Left cardiac atrium (tissue), 4 donors: ENCODE results near the gene ARHGEF16. TPM values are rescaled to one million over a fixed set of nuclear protein-coding genes. Genes with fewer than 3 reads are reported as not detected.

Experiments used
- ATAC-seq, 2 donors: fragments of 200-7000 bp; cut with Tn5 transposase; one replicate each; pipeline ENCODE4 v1.9.1; 2020; ENCODE audit warnings: mild to moderate bottlenecking in 2 of 2, moderate library complexity in 2 of 2
- DNase-seq: peaks from one replicate; pipeline ENCODE4 v3.0.0-alpha.2; 2020
- intact Hi-C, 2 donors: fragments of 100-400 bp; cut with DNase I; formaldehyde crosslinking; loops; one replicate each; pipeline versions ENCODE4 v1.14.1 to v1.15.1; 2022 to 2023
- total RNA-seq, 2 donors: library from RNA; stranded (reverse); fragmentation: NEBNext Ultra II Directional; extraction: Animal tissue kit (Norgen Biotek cat#: 25700); gene quantifications; one replicate each; pipeline ENCODE4 v1.2.1, GENCODE V29; 2021
- donor health status: DM: no; HTN: yes; CAD: no.
- donor health status: DM: no; HTN: yes; CAD: no; lungs with severe emphysema.
- donor health status: DM: yes; HTN: yes; CAD: no.
- donor health status: Dilated cardiomyopathy.

Gene ARHGEF16
- total RNA-seq, 2 donors from 2014 or later = 0.68 to 2.3 TPM

DNA sequence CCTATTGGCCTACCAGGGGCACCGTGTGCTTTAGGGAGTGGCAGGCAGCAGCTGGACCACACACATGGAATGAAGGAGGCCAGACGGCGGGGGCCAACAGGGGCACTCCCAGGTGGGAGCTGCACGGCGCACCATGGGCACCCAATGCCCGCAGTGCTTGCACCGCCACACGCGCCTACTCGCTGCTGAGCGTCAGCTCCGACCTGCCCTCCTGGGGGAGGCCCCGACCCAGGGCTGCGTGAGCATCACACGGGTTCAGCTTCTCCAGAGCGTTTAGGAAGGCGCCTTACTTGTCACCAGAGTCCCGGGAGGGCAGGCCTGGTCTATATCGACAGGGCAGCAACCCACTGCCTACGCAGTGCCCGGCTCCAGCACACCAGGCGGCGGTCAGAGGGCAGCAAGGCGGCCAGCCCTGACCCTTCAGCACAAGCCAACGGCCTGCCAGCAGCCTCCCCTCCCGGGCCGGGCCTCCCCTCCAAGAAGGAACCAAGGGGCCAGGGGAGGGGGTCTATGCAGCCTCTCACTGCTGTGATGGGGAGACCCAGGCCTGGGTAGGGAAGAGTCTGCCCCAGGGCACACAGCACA lies 64.9 kb downstream of the ARHGEF16 start:
- no peak for DNase-seq
- intact Hi-C loops = no loop called here
- ATAC-seq = no peak

GRCh38 chr1:3520419-3521378 lies 66.2 kb downstream of the ARHGEF16 start:
- intact Hi-C loops = no loop called here
- no peak for ATAC-seq
- no peak for DNase-seq

- DNase-seq (no peak), ATAC-seq (no peak)
- intact Hi-C loops = no loop called here
Measured at GRCh38 chr1:3521426-3521825, 67.0 kb downstream of the ARHGEF16 start.

DNA sequence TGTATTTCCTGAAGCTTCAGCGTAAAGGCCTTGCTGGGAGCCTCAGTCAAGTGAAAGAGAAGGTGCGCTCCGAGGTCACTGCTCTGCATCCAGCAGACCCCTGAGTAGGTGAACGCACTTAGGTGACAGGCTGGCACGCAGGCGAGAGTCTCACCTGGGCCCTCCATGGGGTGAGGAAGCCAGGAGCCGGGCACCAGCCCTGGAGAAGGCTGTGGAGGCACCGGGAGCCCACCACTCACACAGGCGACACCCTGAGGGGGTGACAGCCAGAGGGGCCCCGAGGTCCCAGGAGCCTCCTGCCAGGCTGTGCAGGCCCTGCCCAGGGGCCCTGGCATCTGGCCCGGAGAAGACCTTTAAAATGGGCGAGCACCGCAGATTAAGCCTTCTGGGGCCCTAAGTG lies 67.6 kb downstream of the ARHGEF16 start:
- DNase-seq (no peak), ATAC-seq (no peak)
- intact Hi-C loops = no loop called here

DNA sequence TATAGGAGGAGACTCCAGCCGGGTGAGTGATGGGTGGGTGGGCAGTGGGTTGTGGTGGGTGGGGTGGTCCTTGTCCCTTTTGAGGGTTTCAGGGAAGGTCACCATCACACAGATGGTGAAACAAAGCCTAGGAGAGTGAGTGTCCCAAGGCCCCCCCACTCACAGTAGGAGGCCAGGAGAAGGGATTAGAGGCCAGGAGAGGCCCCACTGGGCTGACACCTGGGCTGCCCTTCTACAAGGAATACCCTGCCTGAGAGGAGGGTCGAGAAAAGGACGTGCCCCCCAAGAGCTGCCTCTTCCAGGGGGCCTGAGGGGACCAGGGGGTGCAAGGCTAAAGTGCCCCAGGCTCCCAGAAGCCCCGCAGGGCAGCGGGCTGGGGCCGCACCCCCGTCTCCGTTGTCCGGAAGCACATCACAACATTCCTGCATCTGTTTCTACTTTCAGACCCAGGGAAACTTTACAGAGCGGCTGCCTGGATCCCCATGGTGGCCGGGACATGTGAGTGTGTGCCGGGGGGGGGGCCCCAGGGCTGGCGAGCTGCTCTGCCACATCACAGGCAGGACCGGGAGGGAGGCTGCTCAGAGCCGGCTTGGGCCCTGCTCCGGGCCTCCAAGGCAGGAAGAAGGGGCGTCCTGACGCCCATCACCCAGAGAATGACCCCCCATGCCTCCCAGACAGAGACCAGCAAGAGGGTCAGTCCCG lies 68.2 kb downstream of the ARHGEF16 start:
- DNase-seq = no peak
- intact Hi-C loops = no loop called here
- no peak for ATAC-seq

DNA sequence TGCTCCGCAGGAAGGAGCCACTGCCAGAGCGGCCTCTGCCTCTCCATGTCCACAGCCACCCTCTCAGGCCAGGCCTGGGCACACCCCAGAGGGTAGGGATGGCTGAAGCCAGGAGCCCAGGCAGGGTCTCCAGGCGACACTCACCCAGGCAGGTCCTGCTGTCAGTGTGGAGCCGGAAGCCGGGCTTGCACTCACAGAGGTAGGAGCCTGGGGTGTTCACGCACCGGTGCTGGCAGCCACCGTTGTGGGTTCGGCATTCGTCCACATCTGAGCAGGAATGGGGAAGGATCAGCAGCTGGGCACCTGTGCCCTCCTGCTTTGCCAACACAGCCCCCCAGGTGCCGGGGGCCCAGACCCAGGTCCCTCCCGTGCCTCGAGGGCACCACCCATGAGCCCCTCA lies 69.5 kb downstream of the ARHGEF16 start:
- no peak for DNase-seq
- intact Hi-C loops = no loop called here
- no peak for ATAC-seq

GRCh38 chr1:3524556-3525203 lies 70.2 kb downstream of the ARHGEF16 start:
- intact Hi-C loops = no loop called here
- ATAC-seq = no peak
- DNase-seq = no peak

GRCh38 chr1:3525551-3526482 lies 71.4 kb downstream of the ARHGEF16 start:
- ATAC-seq (no peak), DNase-seq (no peak)
- intact Hi-C loops = no loop called here

DNA sequence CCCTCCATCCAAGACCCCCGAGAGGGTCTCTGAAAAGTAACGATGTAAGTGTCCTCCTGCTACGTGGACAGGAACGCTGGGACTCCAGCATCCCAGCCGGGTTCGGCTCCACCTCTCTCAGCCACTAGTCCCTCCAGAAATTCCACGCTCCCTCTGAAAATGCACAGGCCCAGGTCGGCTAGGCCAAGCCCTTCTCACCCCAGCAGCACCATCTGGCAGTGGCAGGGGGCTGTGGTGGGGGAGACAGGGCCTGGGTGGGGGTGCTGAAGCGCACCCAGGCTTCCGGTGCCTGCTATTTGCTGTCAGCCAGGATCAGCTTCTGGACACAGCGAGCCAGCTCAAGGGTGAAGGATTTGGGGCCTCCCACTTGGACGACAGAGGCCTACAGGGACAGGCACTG lies 73.3 kb downstream of the ARHGEF16 start:
- intact Hi-C loops = no loop called here
- DNase-seq (no peak), ATAC-seq (no peak)

DNA sequence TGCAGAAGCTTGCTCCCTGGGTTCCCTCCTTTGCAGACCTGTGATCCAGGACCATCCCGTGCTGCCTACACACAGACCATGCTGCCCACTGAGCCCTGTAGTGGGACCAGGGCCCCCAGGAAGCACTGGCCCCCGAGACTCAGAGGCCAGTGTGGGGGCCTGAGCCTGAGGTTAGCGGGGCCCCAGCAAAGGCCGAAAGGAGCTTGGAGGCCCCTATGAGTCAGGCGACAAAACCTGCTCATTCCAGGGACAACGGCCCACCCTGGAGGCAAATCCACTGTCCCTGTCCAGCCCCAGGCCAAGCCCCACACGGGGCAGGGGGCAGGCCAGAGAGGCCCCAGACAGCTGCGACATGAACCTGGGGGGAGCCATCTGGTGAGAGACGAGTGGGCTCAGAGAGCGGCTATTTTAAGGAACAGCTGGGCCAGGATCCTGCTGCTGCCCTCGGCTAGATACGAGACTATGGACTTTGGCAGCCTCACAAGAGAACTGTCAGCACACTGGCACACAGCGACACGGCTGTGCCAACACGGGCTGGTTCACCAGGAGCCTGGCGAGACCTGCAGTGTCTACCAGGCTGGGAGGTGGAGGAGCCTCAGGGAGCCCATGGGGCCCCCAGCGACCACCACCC lies 74.7 kb downstream of the ARHGEF16 start:
- ATAC-seq = peak; percentile 60 to 67
- peak; percentile 71 for DNase-seq
- intact Hi-C loops = no loop called here

GRCh38 chr1:3530086-3530925 lies 75.8 kb downstream of the ARHGEF16 start:
- no peak for ATAC-seq
- intact Hi-C loops = no loop called here
- DNase-seq = no peak

Other genes starting within 250 kb of the ARHGEF16 start
- gene MEGF6, start 156.8 kb downstream of the ARHGEF16 start, total RNA-seq = 10 to 100 TPM; 12.4 to 15.8 TPM
- gene TPRG1L, start 170.3 kb downstream of the ARHGEF16 start, total RNA-seq = 10 to 100 TPM; 41.3 to 42.6 TPM
- gene WRAP73, start 195.4 kb downstream of the ARHGEF16 start, total RNA-seq = 10 to 100 TPM; 11.3 to 11.8 TPM
- under 1 TPM in 1 of 2 donors, not detected in 1; 0.06 TPM for gene TP73, start 197.9 kb downstream of the ARHGEF16 start, total RNA-seq